GM12878 (cell line): ENCODE data around the gene TTC22. TPM values are rescaled to one million over a fixed set of nuclear protein-coding genes. Genes with fewer than 3 reads are reported as not detected.

Source experiments
- ATAC-seq: fragments of 200-7000 bp; cut with Tn5 transposase; 3 replicates; pipeline ENCODE4 v1.9.1; 2020; ENCODE audit warnings: mild to moderate bottlenecking, moderate library complexity
- BruUV-seq: library from RNA; stranded (reverse); fragments of 400-500 nt; replicated peaks from 2 replicates; lab custom pipeline; 2021; lab: Mats Ljungman, UMichigan
- CTCF ChIA-PET: fragments of 300-600 bp; sonication (Branson Sonifier 250); formaldehyde crosslinking; extraction: SDS; loops from one replicate; lab custom pipeline; 2021; ENCODE audit warnings: inconsistent platforms; lab: Yijun Ruan, JAX
- POLR2A ChIA-PET: fragments of 350-600 bp; formaldehyde crosslinking; extraction: SDS; loops from one replicate; lab custom pipeline; 2021; ENCODE audit warnings: inconsistent platforms; lab: Charles Lee
- RAD21 ChIA-PET: fragments of 300-600 bp; sonication (Branson Sonifier 250); formaldehyde crosslinking; loops from one replicate; lab custom pipeline; 2023; ENCODE audit warnings: antibody characterized with exemption; ENCODE audit not compliant: unreplicated experiment; lab: Charles Lee
- SMC1A ChIA-PET: fragments of 300-600 bp; sonication (Branson Sonifier 250); formaldehyde crosslinking; loops from one replicate; lab custom pipeline; 2023; ENCODE audit not compliant: unreplicated experiment, uncharacterized antibody; lab: Charles Lee
- DNase-seq: peaks from one replicate; pipeline ENCODE4 v3.0.0-alpha.2; 2011; ENCODE audit warnings: low read depth, low spot score
- FAIRE-seq: peaks from 3 replicates; lab custom pipeline; 2011; peaks lifted over from hg19 to GRCh38; lab: Jason Lieb, UNC
- H2AFZ ChIP-seq: 2 replicates; pipeline ENCODE4 v1.6.0; 2011; ENCODE audit warnings: low read depth, low read length, control low read depth; ENCODE audit not compliant: control insufficient read depth
- H3K27ac ChIP-seq: 2 replicates; pipeline ENCODE4 v1.5.1; 2011; ENCODE audit warnings: control low read depth; ENCODE audit not compliant: control insufficient read depth, insufficient read depth
- H3K27me3 ChIP-seq, 2 experiments: replicated peaks in 1 of 2; 2 replicates each; pipeline versions ENCODE4 v1.6.0 to v1.6.1; 2011; ENCODE audit warnings: low read length in 1 of 2; ENCODE audit not compliant: control insufficient read depth in 2 of 2, insufficient read depth in 2 of 2
- H3K36me3 ChIP-seq, 2 experiments: 2 replicates each; pipeline ENCODE4 v1.5.1; 2011; ENCODE audit warnings: low read length in 1 of 2; ENCODE audit not compliant: control insufficient read depth in 2 of 2, insufficient read depth in 2 of 2
- H3K4me1 ChIP-seq: 2 replicates; pipeline ENCODE4 v1.6.1; 2011; ENCODE audit warnings: mild to moderate bottlenecking, low read length, moderate library complexity, mixed read lengths; ENCODE audit not compliant: control insufficient read depth, insufficient read depth
- H3K4me2 ChIP-seq: 2 replicates; pipeline ENCODE4 v1.6.0; 2011; ENCODE audit warnings: control low read depth; ENCODE audit not compliant: control insufficient read depth, insufficient read depth
- H3K4me3 ChIP-seq: fragments of 200-600 bp; sonication (generic); 2 replicates; pipeline ENCODE4 v1.5.1; 2016
- H3K79me2 ChIP-seq: 2 replicates; pipeline ENCODE4 v1.6.0; 2011; ENCODE audit warnings: low read length; ENCODE audit not compliant: control insufficient read depth, insufficient read depth
- H3K9ac ChIP-seq: 2 replicates; pipeline ENCODE4 v1.8.0; 2011; ENCODE audit warnings: low read length, control low read depth, mixed read lengths; ENCODE audit not compliant: control insufficient read depth, insufficient read depth
- H3K9me3 ChIP-seq: replicated peaks from 3 replicates; pipeline ENCODE4 v1.5.1; 2011; ENCODE audit warnings: mild to moderate bottlenecking, low read length; ENCODE audit not compliant: control insufficient read depth, insufficient read depth
- H4K20me1 ChIP-seq: 2 replicates; pipeline ENCODE4 v1.6.0; 2011; ENCODE audit not compliant: control insufficient read depth, insufficient read depth
- ATF7 ChIP-seq: fragments of 450-650 bp; IDR thresholded peaks from 2 replicates; pipeline ENCODE4 v1.6.1; 2016; ENCODE audit warnings: low read depth, mild to moderate bottlenecking
- BRCA1 ChIP-seq: IDR thresholded peaks from 2 replicates; pipeline ENCODE4 v1.6.1; 2011; ENCODE audit warnings: low read depth, low read length, improper control_type of control experiment
- CHD2 ChIP-seq: IDR thresholded peaks from 2 replicates; pipeline ENCODE4 v1.6.1; 2011; ENCODE audit warnings: low read depth, low read length, improper control_type of control experiment, borderline replicate concordance
- EED ChIP-seq: sonication (generic); IDR thresholded peaks from 2 replicates; pipeline ENCODE4 v1.6.1; 2016; ENCODE audit warnings: antibody characterized with exemption, low read depth
- EP300 ChIP-seq, 2 experiments: fragments of 150-350 bp in 1 of 2; IDR thresholded peaks; 2 replicates each; pipeline ENCODE4 v1.6.1; 2011 to 2012; ENCODE audit warnings: low read depth in 2 of 2, low read length in 2 of 2, borderline replicate concordance in 1 of 2, improper control_type of control experiment in 1 of 2, inconsistent platforms in 1 of 2; ENCODE audit not compliant: control insufficient read depth in 1 of 2
- GABPA ChIP-seq: IDR thresholded peaks from 2 replicates; pipeline ENCODE4 v1.6.1; 2014; ENCODE audit warnings: antibody characterized with exemption, low read depth, mild to moderate bottlenecking, inconsistent platforms
- NR2C2 ChIP-seq: IDR thresholded peaks from 2 replicates; pipeline ENCODE4 v1.6.1; 2011; ENCODE audit warnings: borderline replicate concordance, low read depth; ENCODE audit not compliant: control insufficient read depth, insufficient read length
- NR2F1 ChIP-seq: fragments of 450-650 bp; conservative IDR thresholded peaks from 2 replicates; pipeline ENCODE4 v1.6.1; 2017; ENCODE audit warnings: mild to moderate bottlenecking
- PKNOX1 ChIP-seq: fragments of 450-650 bp; IDR thresholded peaks from 2 replicates; pipeline ENCODE4 v1.6.1; 2016; ENCODE audit warnings: mild to moderate bottlenecking
- RUNX3 ChIP-seq: IDR thresholded peaks from 2 replicates; pipeline ENCODE4 v1.6.1; 2012; ENCODE audit warnings: low read length, inconsistent platforms
- SPI1 ChIP-seq: IDR thresholded peaks from 2 replicates; pipeline ENCODE4 v1.6.1; 2011; ENCODE audit warnings: low read depth, mild to moderate bottlenecking, low read length, moderate library complexity, borderline replicate concordance; ENCODE audit not compliant: insufficient read depth
- STAT3 ChIP-seq: IDR thresholded peaks from 2 replicates; pipeline ENCODE4 v1.6.1; 2011; ENCODE audit warnings: low read depth, low read length, improper control_type of control experiment
- TCF12 ChIP-seq: IDR thresholded peaks from 2 replicates; pipeline ENCODE4 v1.6.1; 2011; ENCODE audit warnings: low read depth, mild to moderate bottlenecking, low read length
- TCF3 ChIP-seq: IDR thresholded peaks from 2 replicates; pipeline ENCODE4 v1.6.1; 2012; ENCODE audit warnings: low read depth, mild to moderate bottlenecking, low read length, borderline replicate concordance; ENCODE audit not compliant: insufficient read depth
- YBX1 ChIP-seq: fragments of 450-650 bp; IDR thresholded peaks from 2 replicates; pipeline ENCODE4 v1.6.1; 2016; ENCODE audit warnings: antibody characterized with exemption
- ZNF384 ChIP-seq: IDR thresholded peaks from 2 replicates; pipeline ENCODE4 v1.6.1; 2012; ENCODE audit warnings: low read depth, mild to moderate bottlenecking, low read length, improper control_type of control experiment, borderline replicate concordance
- WGBS: methylation state at CpG from one replicate; pipeline ENCODE4 v1.1.6; 2016; ENCODE audit warnings: low lambda C conversion rate; ENCODE audit not compliant: insufficient replicate concordance, insufficient coverage; ENCODE audit errors: missing lambda C conversion rate; 5-methylcytosine and 5-hydroxymethylcytosine counted together
- in situ Hi-C: fragments of 300-500 bp; cut with MboI; formaldehyde crosslinking; loops from 9 replicates; pipeline ENCODE4 v1.14.3; 2018; ENCODE audit warnings: mixed read lengths
- intact Hi-C: fragments of 100-400 bp; cut with micrococcal nuclease; formaldehyde crosslinking; loops from one replicate; pipeline ENCODE4 v1.14.2; 2022; ENCODE audit not compliant: unreplicated experiment
- polyA plus RNA-seq, 11 experiments: library from polyadenylated mRNA; depleted of rRNA in 4 of 11; unstranded in 6 of 11; stranded (reverse) in 5 of 11; fragments of >200 nt; fragmentation: Nextera tagmentation in 4 of 11; fragmentation: Illumina TruSeq in 1 of 11; extraction: Ambion mirVana in 4 of 11; extraction: Trizol in 1 of 11; gene quantifications; 1 replicate in 1 of 11; 2 replicates in 10 of 11; pipeline versions ENCODE4 v1.2.1 to v1.2.3, GENCODE V29; 2011 to 2016; ENCODE audit warnings: inconsistent platforms in 2 of 11, missing spikeins in 2 of 11, low read depth in 1 of 11
- total RNA-seq, 4 experiments: library from RNA; depleted of rRNA in 3 of 4; stranded (reverse); fragments of >200 nt in 3 of 4; fragmentation: Illumina TruSeq in 1 of 4; extraction: Trizol in 1 of 4; gene quantifications; 2 replicates each; pipeline versions ENCODE4 v1.2.1 to v1.2.3, GENCODE V29; 2013 to 2021
- TF ChIP-seq, protein P1 (sequence below): fragments of 450-650 bp; formaldehyde crosslinking; IDR thresholded peaks from 2 replicates; pipeline ENCODE4 v1.4.0; 2022; ENCODE audit warnings: mild to moderate bottlenecking, moderate library complexity

Gene TTC22
- total and polyA plus RNA-seq, 10 of the 15 experiments (the other 5 are each of a cell fraction or from before 2014, with no cell fraction given) = 0.64 to 5.1 (median 1.9) TPM

DNA sequence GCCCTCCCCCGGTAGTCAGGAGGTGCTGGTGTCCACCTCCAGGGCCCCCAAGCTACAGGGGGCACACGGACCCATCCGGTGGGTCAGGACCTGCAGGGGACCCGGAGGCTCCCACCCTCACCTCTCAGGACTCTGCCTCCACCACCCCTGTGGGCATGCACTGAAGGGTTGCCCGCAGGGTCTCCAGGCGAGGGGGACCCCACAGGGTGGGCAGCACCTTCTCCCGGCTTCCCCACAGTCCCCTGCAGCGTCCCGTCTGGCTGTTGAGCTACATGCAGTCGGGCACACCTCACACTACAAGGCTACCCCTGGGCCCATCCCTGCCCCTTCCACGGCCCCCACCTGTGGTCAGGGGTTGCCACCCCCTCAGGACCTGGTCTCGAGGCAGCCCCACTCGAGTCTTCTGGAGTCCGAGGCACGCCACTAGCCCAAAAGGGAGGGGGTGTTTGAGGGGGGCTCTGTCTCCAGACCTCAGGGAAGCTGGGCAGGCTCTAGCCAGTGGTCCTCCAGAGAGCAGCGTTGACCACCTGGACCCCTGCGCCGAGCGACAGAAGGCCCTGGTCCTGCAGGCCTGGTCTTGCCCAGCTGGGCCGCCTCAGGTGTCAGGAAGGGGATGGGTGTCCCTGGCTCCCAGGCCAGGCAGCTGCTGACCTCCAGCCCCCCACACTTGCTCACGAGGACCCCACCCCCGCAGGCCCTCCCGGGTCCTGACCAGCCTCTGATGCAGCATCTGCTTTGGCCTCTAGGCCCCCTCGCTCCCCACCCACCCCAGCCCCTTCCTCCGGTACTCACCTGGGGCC is 46.4 kb downstream of the TTC22 start:
- Histone ChIP-seq H4K20me1 (no peaks in the 10 kb centered on the region), H3K27ac (no peak overlapping the region), H3K4me3 (no peak overlapping the region), H3K4me1 (no peaks in the 10 kb centered on the region), H3K79me2 (no peaks in the 10 kb centered on the region), H3K4me2 (no peak overlapping the region), H3K36me3 (peaks cover 2 to 7% of the 10 kb centered on the region in 2 experiments; a peak in 3 of 4 replicates), H3K9ac (no peak overlapping the region), H3K9me3 (no peaks in the 10 kb centered on the region), H2AFZ (no peak overlapping the region), H3K27me3 (no peaks in the 10 kb centered on the region)
- FAIRE-seq (no peak), ATAC-seq (no peak), DNase-seq (no peak)
- no TSS peak for BruUV-seq
- in situ Hi-C loops = no loop called here
- WGBS = 91% methylated on average over 23 of the region's 25 CpGs
- no peak for TF ChIP-seq RUNX3
- no peak for TF ChIP-seq TCF3
- no peak for TF ChIP-seq ATF7
- TF ChIP-seq BRCA1 = no peak
- TF ChIP-seq, protein P1, sequence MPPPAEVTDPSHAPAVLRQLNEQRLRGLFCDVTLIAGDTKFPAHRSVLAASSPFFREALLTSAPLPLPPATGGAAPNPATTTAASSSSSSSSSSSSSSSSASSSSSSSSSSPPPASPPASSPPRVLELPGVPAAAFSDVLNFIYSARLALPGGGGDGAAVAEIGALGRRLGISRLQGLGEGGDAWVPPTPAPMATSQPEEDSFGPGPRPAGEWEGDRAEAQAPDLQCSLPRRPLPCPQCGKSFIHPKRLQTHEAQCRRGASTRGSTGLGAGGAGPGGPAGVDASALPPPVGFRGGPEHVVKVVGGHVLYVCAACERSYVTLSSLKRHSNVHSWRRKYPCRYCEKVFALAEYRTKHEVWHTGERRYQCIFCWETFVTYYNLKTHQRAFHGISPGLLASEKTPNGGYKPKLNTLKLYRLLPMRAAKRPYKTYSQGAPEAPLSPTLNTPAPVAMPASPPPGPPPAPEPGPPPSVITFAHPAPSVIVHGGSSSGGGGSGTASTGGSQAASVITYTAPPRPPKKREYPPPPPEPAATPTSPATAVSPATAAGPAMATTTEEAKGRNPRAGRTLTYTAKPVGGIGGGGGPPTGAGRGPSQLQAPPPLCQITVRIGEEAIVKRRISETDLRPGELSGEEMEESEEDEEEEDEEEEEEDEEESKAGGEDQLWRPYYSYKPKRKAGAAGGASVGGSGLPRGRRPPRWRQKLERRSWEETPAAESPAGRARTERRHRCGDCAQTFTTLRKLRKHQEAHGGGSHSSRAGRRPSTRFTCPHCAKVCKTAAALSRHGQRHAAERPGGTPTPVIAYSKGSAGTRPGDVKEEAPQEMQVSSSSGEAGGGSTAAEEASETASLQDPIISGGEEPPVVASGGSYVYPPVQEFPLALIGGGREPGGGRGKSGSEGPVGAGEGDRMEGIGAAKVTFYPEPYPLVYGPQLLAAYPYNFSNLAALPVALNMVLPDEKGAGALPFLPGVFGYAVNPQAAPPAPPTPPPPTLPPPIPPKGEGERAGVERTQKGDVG = no peak
- no peak for TF ChIP-seq PKNOX1
- no peak for TF ChIP-seq EP300 (IDR thresholded peaks at IDR 0.05; ENCODE audit: borderline replicate concordance in 1 of 2, control insufficient read depth in 1 of 2, low read depth in 2 of 2, low read length in 2 of 2)
- no peak for TF ChIP-seq SPI1
- TF ChIP-seq ZNF384 = no peak
- TF ChIP-seq EED = no peak
- no peak for TF ChIP-seq NR2F1
- no peak for TF ChIP-seq GABPA
- no peak for TF ChIP-seq TCF12
- no peak for TF ChIP-seq STAT3
- no peak for TF ChIP-seq YBX1
- TF ChIP-seq NR2C2 = no peak
- no peak for TF ChIP-seq CHD2
- POLR2A ChIA-PET = no interaction called here
- RAD21 ChIA-PET = no interaction called here
- CTCF ChIA-PET = interaction anchor here (1.0 kb wide), 1 partner anchor 50 kb away, joined by 3 read pairs; no protein-coding TSS in a partner anchor
- SMC1A ChIA-PET = no interaction called here
- intact Hi-C loops = no loop called here
